ACC112 (cell line): Measurements from ENCODE around the gene UTP15.
A peak's percentile ranks its signal among the peaks of the same experiment; 100 is the strongest.

ENCODE experiments used
- H2AFZ ChIP-seq: fragments of 200-600 bp; sonication (generic); one replicate; pipeline ENCODE4 v1.6.0; 2017; ENCODE audit warnings: antibody characterized with exemption, low read length; ENCODE audit not compliant: unreplicated experiment
- H3K27ac ChIP-seq: fragments of 200-600 bp; sonication (generic); 2 replicates; pipeline ENCODE4 v1.5.1; 2014; ENCODE audit warnings: low read depth, mild to moderate bottlenecking, antibody characterized with exemption, low read length, moderate library complexity
- H3K27me3 ChIP-seq: fragments of 200-600 bp; sonication (generic); 2 replicates; pipeline ENCODE4 v1.6.1; 2014; ENCODE audit warnings: mild to moderate bottlenecking, antibody characterized with exemption, low read length, moderate library complexity, mixed read lengths; ENCODE audit not compliant: insufficient read depth
- H3K36me3 ChIP-seq: fragments of 200-600 bp; sonication (generic); 2 replicates; pipeline ENCODE4 v1.6.1; 2016; ENCODE audit warnings: mild to moderate bottlenecking, antibody characterized with exemption, low read length, moderate library complexity, mixed read lengths; ENCODE audit not compliant: insufficient read depth
- H3K4me1 ChIP-seq: fragments of 200-600 bp; sonication (generic); one replicate; pipeline ENCODE4 v1.6.1; 2016; ENCODE audit warnings: low read length, mixed read lengths; ENCODE audit not compliant: insufficient read depth, unreplicated experiment, control insufficient read depth
- H3K4me3 ChIP-seq: fragments of 200-600 bp; sonication (generic); 2 replicates; pipeline ENCODE4 v1.5.1; 2014; ENCODE audit warnings: mild to moderate bottlenecking, low read depth, low read length
- H3K79me2 ChIP-seq: fragments of 200-600 bp; sonication (generic); one replicate; pipeline ENCODE4 v1.6.0; 2016; ENCODE audit warnings: low read length; ENCODE audit not compliant: control insufficient read depth, unreplicated experiment, insufficient read depth

Gene UTP15

DNA sequence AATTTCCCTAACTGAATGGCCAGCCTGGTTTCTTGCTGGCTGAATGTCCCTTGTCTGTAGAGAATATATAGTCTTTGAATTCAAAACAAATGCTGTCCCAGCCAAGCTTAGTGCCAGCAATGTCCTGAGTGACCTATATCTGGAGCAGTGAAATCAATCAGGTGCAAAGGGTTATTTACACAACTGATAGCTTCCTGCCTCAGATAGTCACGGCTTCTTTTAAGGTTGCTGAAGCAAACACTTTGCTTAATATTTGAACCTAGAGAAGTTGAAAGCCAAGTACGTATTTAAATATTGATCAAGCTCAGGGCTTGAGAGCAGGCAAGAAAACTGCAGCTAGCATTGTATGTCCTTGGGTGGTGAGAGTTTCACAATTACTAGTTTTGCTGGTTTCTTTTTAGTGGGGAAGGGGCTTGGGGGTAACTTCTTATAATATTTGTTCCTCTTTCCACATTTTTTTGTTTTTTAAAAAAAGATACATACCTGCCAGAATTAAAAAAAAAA, 58.4 kb downstream of the UTP15 start:
- H3K27me3 ChIP-seq = no peaks in the 10 kb centered on the region
- H3K36me3 ChIP-seq = no peaks in the 10 kb centered on the region
- peaks cover 29% of the 10 kb centered on the region for H3K4me1 ChIP-seq
- no peak overlapping the region for H3K4me3 ChIP-seq
- H2AFZ ChIP-seq = no peak overlapping the region
- H3K79me2 ChIP-seq = peaks cover 30% of the 10 kb centered on the region
- no peak overlapping the region for H3K27ac ChIP-seq

- Histone ChIP-seq H3K4me3 (no peak overlapping the region; the same call in 1 of the 2 replicates), H3K79me2 (peaks cover 40% of the 10 kb centered on the region), H2AFZ (no peak overlapping the region), H3K27ac (no peak overlapping the region), H3K27me3 (no peaks in the 10 kb centered on the region), H3K36me3 (no peaks in the 10 kb centered on the region), H3K4me1 (peaks cover 29% of the 10 kb centered on the region)
These were observed 59.3 kb downstream of the UTP15 start for GRCh38 chr5:73624888-73625287.

DNA sequence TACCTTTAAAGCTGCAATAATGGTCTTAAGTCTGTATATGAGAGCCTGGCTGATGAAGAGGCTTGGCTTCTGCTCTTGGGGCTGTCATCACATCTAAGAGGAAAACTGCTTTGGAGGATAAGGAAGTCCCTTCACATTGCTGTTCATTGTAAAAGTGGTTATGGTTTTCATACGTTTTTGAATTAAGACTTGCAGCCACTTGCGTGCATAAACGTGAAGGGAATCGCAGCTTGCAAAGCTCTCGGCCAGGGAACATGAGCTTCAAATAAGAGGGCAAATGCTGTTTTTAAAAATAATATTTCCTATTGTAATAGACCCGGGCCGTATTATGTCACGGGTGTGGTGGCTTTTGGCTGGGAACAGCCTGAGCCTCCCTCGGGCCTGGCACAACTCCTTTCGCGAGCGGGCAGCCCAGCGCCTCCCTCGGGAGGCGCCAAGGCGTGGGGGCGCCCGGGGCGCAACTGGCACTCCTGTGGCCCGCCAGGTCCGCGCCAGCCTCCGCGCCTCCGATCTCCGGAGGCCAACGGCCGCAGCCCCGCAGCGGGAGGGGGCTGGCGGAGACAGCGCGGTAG, 59.9 kb downstream of the UTP15 start:
- H3K27ac ChIP-seq = peak overlapping the region; percentile 49
- H2AFZ ChIP-seq = peak overlapping the region; percentile 37
- H3K36me3 ChIP-seq = no peaks in the 10 kb centered on the region
- peaks cover 33% of the 10 kb centered on the region for H3K4me1 ChIP-seq
- no peaks in the 10 kb centered on the region for H3K27me3 ChIP-seq
- peak overlapping the region; percentile 92 for H3K4me3 ChIP-seq
- H3K79me2 ChIP-seq = peaks cover 44% of the 10 kb centered on the region

- Histone ChIP-seq H3K27me3 (no peaks in the 10 kb centered on the region), H2AFZ (peak within 1 kb of the TSS; percentile 70), H3K36me3 (no peaks in the 10 kb centered on the region), H3K79me2 (peaks cover 52% of the 10 kb centered on the region), H3K4me3 (peak within 1 kb of the TSS; percentile 92), H3K4me1 (peaks cover 40% of the 10 kb centered on the region), H3K27ac (peak within 1 kb of the TSS; percentile 49)
These were observed 60.6 kb downstream of the UTP15 start, which contains the start of gene ARHGEF28 for GRCh38 chr5:73625944-73626811. Gene ARHGEF28 (plus strand): TSS chr5:73626196. CDS start chr5:73684852, 58,656 bp downstream.

DNA sequence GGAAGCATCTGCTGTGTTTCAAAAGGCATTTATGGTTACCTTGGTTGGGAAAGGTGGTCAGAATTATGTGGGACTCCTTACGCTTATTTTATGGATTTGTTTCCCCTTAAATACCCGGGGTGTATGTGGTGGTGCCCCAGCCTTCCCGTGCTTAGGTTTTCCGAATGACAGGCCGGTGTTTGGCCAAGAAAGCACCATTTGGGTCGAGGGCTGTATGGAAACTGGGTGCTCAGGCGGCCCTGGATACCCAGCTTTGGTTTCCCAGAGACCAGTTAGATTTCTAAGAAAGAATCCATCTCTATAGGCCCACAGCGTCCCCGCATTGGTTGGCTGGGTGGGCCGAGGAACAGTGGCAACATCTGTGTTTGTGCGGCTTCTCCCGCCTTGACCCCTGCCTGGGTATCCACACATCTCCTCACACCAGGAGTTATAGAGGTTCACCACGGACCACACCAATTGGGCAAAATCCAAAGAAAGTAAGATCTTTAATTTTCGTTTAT, 61.3 kb downstream of the UTP15 start:
- Histone ChIP-seq H2AFZ (peak overlapping the region; percentile 70), H3K4me1 (peaks cover 45% of the 10 kb centered on the region), H3K27ac (no peak overlapping the region), H3K4me3 (peak overlapping the region; percentile 92), H3K36me3 (no peaks in the 10 kb centered on the region), H3K27me3 (no peaks in the 10 kb centered on the region), H3K79me2 (peaks cover 58% of the 10 kb centered on the region)

GRCh38 chr5:73629456-73629855, 63.9 kb downstream of the UTP15 start:
- Histone ChIP-seq H3K27me3 (no peaks in the 10 kb centered on the region), H3K4me3 (no peak overlapping the region), H3K36me3 (no peaks in the 10 kb centered on the region), H3K4me1 (peaks cover 48% of the 10 kb centered on the region), H3K79me2 (peaks cover 78% of the 10 kb centered on the region), H3K27ac (no peak overlapping the region), H2AFZ (no peak overlapping the region)

DNA sequence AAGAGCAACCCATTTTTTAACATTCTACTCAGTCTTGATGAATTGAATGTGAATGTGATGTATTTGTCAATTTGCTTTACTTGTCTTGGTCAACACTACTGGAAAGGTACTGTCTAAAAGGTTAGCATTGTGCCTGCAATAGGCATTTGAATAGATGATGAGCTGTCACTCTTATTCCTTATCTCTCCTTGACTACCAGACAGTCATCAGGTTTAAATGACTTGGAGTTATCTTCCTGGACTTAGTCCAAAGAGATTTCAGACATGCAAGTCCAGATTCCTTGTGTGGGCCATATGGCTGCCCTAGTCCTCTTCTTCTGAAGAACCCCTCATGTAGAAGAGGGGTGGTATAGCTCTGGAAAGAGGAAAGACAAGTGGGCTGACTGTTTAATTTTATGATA, 65.2 kb downstream of the UTP15 start:
- H3K36me3 ChIP-seq = 0 out of 2 replicates have a peak, but pooled peaks cover 5% of the 10 kb centered on the region
- peaks cover 91% of the 10 kb centered on the region for H3K79me2 ChIP-seq
- no peak overlapping the region for H2AFZ ChIP-seq
- H3K4me3 ChIP-seq = no peak overlapping the region
- peaks cover 50% of the 10 kb centered on the region for H3K4me1 ChIP-seq
- no peak overlapping the region for H3K27ac ChIP-seq
- no peaks in the 10 kb centered on the region for H3K27me3 ChIP-seq

DNA sequence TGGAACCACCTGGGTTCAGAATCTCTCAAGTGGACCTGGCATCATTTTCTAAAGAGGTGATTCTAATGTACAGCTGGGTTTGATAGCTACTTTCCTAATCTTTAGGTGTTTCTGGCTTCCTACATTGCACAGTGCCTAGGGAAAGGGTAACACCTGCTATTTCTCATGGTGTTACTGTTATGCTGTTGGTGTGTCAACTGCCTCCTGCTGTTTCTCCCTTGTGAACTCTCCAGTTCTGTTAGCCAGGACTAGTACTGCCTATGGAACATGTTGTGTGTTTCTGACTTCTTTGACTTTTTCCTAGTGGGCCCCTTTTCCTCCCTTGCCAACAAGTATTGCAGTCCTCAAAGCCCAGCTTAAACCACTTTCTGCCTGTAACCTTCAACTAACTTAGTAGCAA, 66.0 kb downstream of the UTP15 start:
- Histone ChIP-seq H3K36me3 (0 out of 2 replicates have a peak, but pooled peaks cover 5% of the 10 kb centered on the region), H3K27me3 (no peaks in the 10 kb centered on the region), H3K79me2 (peaks cover 93% of the 10 kb centered on the region), H3K27ac (no peak overlapping the region), H3K4me1 (peaks cover 54% of the 10 kb centered on the region), H2AFZ (no peak overlapping the region), H3K4me3 (no peak overlapping the region)
